Brain microvascular endothelial cell (primary cell): Measurements from ENCODE around the gene TRPC4AP.

Experiments
- DNase-seq: peaks from one replicate; pipeline ENCODE4 v3.0.0-alpha.2; 2020
- H3K27ac ChIP-seq: fragments of 250-450 bp; sonication (Bioruptor Pico); 2 replicates; pipeline ENCODE4 v1.5.1; 2020; ENCODE audit warnings: mild to moderate bottlenecking, moderate library complexity
- H3K27me3 ChIP-seq: fragments of 250-450 bp; sonication (Bioruptor Pico); replicated peaks from 2 replicates; pipeline ENCODE4 v1.5.1; 2020; ENCODE audit warnings: mild to moderate bottlenecking
- H3K36me3 ChIP-seq: fragments of 250-450 bp; sonication (Bioruptor Pico); replicated peaks from 2 replicates; pipeline ENCODE4 v1.5.1; 2020; ENCODE audit warnings: mild to moderate bottlenecking
- H3K4me3 ChIP-seq: 2 replicates; pipeline ENCODE4 v1.5.1; 2011; ENCODE audit warnings: low read depth, mild to moderate bottlenecking, control low read depth, low read length, moderate library complexity
- in situ Hi-C: cut with HindIII; loops from 2 replicates; pipeline ENCODE4 v1.10.0; 2017; ENCODE audit warnings: low sequenced_read_pairs, low pct_ligation_motif_present
- TF ChIP-seq, protein P1 (sequence below): IDR thresholded peaks from 2 replicates; pipeline ENCODE4 v1.5.1; 2011; ENCODE audit warnings: low read depth, mild to moderate bottlenecking, moderate library complexity, low read length, control low read depth, inconsistent platforms; ENCODE audit errors: missing control alignments

TRPC4AP gene

DNA sequence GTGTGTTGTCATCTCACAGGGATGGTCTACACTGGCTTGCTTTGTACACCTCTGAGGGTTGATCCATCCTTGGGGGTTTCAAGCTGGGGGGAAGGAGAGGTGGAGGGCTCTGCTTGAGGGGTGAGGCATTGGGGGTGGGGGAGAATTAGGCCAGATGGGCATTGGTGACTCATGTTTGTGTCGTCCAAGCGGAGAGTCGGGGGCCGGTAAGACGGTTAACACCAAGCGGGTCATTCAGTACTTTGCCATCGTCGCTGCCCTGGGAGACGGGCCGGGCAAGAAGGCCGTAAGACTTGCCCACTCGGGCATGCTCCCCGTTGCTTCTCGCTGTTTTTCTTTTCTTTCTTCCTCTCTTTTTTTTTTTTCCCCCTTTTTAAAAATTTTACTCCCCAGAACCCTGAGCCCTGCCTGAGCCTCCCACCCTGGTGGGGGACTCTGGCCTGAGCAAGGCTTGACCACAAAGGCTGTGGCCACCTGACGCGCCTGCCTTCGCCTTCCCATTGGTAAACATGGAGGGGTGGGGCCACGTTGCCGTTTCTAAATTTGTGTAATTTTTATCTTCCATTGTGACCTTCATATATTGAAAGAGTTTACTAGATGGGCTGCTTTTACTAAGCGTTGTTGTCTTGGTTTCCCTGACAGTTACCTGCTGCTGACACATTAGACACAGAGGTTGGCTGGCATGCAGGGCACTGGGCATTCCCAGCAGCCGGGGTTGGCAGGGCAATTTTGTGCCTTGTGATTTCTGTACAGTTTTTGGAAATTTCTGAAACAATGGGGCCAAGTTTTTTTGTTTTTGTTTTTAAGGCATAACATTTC lies 110.1 kb downstream of the TRPC4AP start:
- TF ChIP-seq, protein P1, sequence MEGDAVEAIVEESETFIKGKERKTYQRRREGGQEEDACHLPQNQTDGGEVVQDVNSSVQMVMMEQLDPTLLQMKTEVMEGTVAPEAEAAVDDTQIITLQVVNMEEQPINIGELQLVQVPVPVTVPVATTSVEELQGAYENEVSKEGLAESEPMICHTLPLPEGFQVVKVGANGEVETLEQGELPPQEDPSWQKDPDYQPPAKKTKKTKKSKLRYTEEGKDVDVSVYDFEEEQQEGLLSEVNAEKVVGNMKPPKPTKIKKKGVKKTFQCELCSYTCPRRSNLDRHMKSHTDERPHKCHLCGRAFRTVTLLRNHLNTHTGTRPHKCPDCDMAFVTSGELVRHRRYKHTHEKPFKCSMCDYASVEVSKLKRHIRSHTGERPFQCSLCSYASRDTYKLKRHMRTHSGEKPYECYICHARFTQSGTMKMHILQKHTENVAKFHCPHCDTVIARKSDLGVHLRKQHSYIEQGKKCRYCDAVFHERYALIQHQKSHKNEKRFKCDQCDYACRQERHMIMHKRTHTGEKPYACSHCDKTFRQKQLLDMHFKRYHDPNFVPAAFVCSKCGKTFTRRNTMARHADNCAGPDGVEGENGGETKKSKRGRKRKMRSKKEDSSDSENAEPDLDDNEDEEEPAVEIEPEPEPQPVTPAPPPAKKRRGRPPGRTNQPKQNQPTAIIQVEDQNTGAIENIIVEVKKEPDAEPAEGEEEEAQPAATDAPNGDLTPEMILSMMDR: no peak
- no peak overlapping the region for H3K27ac ChIP-seq
- no peak overlapping the region for H3K4me3 ChIP-seq
- in situ Hi-C loops: no loop called here
- peaks cover 5% of the 10 kb centered on the region for H3K27me3 ChIP-seq
- no peak for DNase-seq
- no peaks in the 10 kb centered on the region for H3K36me3 ChIP-seq

DNA sequence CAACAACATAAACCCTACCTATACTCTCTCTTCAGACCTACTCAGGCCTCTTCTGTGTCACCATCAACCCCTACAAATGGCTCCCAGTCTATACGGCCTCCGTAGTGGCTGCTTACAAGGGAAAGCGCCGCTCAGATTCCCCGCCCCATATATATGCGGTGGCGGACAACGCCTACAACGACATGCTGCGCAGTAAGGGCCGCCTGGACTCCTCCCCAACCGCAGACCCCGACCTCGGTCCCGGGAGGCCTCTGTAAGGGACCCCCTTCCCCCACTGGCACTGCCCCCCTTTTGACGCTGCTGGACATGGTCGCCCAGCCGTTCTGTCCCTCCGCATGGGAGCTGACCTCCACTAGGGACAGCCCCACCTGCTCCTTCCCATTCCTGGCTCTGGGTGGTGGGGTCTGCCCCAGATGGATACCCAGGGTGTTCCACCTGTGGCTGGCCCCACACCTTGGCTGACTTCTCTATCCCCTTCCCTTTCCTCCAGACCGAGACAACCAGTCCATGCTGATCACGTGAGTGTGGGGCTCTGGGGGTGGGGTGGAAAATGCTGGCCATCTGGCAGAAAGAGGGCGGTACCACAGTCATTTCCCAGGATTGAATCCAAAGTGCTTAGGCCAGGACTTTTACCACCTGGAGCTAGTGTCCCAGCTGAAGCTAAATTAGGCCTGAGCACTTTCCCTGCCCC lies 111.9 kb downstream of the TRPC4AP start:
- TF ChIP-seq, protein P1: no peak
- Histone ChIP-seq H3K36me3 (no peaks in the 10 kb centered on the region), H3K4me3 (no peak overlapping the region), H3K27ac (no peak overlapping the region), H3K27me3 (peaks cover 5% of the 10 kb centered on the region)
- no peak for DNase-seq
- in situ Hi-C loops: no loop called here

DNA sequence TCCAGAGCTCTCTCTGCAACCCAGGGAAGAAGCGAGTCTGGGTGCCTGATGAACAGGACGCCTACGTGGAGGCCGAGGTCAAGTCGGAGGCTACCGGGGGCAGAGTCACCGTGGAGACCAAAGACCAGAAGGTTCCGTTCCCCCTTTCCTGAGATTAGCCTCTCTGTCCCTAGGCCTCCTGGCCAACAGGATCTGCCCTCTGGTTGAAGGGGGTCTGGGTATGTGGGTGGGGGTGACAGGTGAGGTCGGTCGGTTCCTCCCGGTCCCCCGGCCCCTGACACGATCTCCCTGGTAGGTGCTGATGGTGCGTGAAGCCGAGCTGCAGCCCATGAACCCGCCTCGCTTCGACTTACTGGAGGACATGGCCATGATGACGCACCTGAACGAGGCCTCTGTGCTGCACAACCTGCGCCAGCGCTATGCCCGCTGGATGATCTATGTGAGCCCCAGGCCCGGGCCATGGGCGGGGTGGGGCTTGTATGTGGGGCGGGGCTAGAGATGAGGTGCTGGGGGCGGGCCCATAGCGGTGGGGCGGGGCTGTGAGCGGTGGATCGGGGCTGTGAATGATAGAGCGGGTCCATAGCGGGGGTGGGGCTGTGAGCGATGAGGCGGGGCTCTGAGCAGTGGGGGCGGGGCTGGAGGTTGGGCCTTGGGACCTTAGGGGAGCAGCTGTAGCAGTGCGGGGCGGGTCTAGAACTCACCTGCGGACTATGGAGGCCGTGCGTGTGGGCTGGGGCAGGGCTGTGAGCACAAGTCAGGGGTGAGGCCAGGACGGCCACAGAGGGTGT lies 113.0 kb downstream of the TRPC4AP start:
- H3K27ac ChIP-seq: no peak overlapping the region
- TF ChIP-seq, protein P1: no peak
- DNase-seq: no peak
- in situ Hi-C loops: no loop called here
- H3K36me3 ChIP-seq: no peaks in the 10 kb centered on the region
- H3K27me3 ChIP-seq: peaks cover 5% of the 10 kb centered on the region
- H3K4me3 ChIP-seq: no peak overlapping the region

DNA sequence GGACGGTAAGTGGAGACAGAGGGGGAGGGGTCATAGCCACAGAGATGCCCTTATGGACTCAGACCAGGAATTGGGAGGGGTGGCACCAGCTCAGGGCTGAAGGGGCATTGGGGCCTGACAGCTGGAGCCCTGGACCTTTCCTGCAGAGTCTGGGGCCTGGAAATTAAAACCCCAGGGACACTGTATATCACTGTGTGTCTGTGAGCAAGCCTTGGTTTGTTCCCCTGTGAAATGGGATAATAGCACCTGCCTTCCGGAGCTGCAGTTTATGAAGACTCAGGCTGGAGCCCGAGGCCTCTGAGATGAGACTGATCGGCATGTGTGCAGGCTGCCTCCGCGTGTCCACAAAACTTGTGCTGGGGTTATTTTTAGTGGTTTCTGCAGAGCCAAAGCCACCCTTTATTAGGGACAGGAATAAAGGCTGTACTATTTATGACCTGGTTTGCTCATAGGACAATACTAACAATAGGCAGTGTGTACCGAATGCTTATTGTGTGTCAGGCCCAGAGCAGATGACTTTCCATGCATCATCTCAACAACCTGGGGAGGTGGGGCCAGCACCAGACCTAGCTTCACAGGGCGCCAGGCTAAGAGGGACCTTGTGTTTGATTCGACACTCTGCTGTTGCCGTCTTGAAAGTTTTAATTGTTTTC lies 114.4 kb downstream of the TRPC4AP start:
- DNase-seq: no peak
- no peak overlapping the region for H3K27ac ChIP-seq
- TF ChIP-seq, protein P1: no peak
- no peak overlapping the region for H3K4me3 ChIP-seq
- in situ Hi-C loops: no loop called here
- no peaks in the 10 kb centered on the region for H3K36me3 ChIP-seq
- H3K27me3 ChIP-seq: no peaks in the 10 kb centered on the region

DNA sequence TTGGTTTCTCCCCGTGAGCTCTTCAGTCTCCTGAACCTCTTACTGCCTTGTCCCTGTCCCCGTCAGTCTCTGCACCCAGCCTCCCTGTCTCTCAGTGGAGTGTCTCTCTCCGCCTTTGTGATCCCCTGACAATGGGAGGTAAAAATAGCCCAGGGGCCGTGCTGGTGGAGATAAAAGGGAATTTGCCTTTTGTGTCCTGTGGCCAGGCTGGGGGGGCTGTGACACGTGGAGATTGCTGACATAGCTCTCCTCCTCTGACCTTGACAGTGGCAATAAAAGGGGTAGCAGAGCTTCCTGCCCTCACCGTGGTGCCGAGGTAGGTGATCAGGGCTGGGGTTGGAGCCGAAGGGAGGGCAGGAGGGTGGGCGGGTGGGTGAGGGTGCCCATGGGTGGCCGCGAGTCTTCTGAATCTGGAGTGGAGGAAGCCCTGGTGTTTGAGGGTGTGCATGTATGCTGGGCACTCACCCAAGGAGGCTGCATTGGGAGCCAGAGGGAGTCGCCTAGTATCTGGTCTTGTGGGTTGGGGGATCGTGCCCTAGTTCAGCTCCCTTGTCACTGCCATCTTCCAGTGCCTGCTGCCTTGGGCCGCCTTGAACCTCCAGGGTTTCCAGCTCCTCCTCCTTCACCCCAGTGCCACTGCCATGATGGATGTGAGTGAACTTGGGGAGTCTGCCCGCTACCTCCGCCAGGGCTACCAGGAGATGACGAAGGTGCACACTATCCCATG lies 115.1 kb downstream of the TRPC4AP start:
- in situ Hi-C loops: no loop called here
- Histone ChIP-seq H3K27ac (no peak overlapping the region), H3K36me3 (no peaks in the 10 kb centered on the region), H3K4me3 (no peak overlapping the region), H3K27me3 (no peaks in the 10 kb centered on the region)
- no peak for DNase-seq
- TF ChIP-seq, protein P1: no peak
